ENCODE measurements around the gene PSMD12. TPM values are rescaled to one million over a fixed set of nuclear protein-coding genes. Genes with fewer than 3 reads are reported as not detected.
"Not testable (repeated sequence)": the region's sequence is repeated elsewhere in the genome, so short reads cannot be mapped to it uniquely, and the experiment has no call there.

The PSMD12 gene
- total and polyA plus RNA-seq, 12 donors = 28.5 to 67.1 (median 48.4) TPM

GRCh38 chr17:67322042-67322787 lies 44.2 kb downstream of the PSMD12 start:
- no peak for TF ChIP-seq CTCF (IDR thresholded peaks at IDR 0.05)
- no peaks in the 10 kb centered on the region for H3K9me3 ChIP-seq
- ATAC-seq = no peak
- 35 to 36% methylated on average over 3 of the region's 3 CpGs for WGBS, 2 donors
- no peaks in the 10 kb centered on the region for H3K27me3 ChIP-seq
- no peaks in the 10 kb centered on the region for H3K4me1 ChIP-seq
- intact Hi-C loops (cut with DNase I) = no loop called here
- no peak overlapping the region for H3K27ac ChIP-seq
- H3K4me3 ChIP-seq = no peak overlapping the region
- no peak for DNase-seq
- no peaks in the 10 kb centered on the region for H3K36me3 ChIP-seq

- intact Hi-C loops (cut with DNase I); H3K36me3 ChIP-seq; DNase-seq; H3K4me1 ChIP-seq; H3K27ac ChIP-seq; H3K9me3 ChIP-seq; H3K27me3 ChIP-seq; ATAC-seq; H3K4me3 ChIP-seq: not testable (repeated sequence)
- WGBS, 2 donors = 86 to 87% methylated on average over 13 of the region's 13 CpGs
Observed at GRCh38 chr17:67321486-67321885, 44.9 kb downstream of the PSMD12 start.

DNA sequence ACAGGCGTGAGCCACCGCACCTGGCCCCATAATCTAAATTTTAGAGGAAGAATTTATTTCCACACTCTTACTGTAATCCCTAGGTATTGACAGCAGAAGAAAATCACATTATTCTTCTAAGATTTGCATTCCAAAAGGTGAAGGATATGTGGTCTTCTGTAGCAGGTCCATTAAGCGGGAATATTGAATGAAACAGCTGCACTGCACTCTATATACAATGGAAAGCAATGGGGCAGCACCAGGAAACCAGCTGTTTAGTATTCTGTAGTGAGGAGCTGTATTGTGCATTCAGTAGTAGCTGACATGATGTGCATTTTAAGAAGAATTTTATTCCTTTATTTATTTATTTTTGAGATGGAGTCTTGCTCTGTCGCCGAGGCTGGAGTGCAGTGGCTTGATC lies 49.6 kb downstream of the PSMD12 start:
- TF ChIP-seq CTCF (IDR thresholded peaks at IDR 0.05) = no peak
- Histone ChIP-seq H3K9me3 (no peaks in the 10 kb centered on the region), H3K4me1 (peaks cover 0 to 11% (median 5%) of the 10 kb centered on the region in 9 donors), H3K4me3 (no peak overlapping the region), H3K27me3 (no peaks in the 10 kb centered on the region), H3K36me3 (no peaks in the 10 kb centered on the region), H3K27ac (no peak overlapping the region)
- ATAC-seq (no peak), DNase-seq (no peak)
- intact Hi-C loops (cut with DNase I) = no loop called here
- WGBS, 2 donors = 95 to 96% methylated on average over 5 of the region's 5 CpGs

DNA sequence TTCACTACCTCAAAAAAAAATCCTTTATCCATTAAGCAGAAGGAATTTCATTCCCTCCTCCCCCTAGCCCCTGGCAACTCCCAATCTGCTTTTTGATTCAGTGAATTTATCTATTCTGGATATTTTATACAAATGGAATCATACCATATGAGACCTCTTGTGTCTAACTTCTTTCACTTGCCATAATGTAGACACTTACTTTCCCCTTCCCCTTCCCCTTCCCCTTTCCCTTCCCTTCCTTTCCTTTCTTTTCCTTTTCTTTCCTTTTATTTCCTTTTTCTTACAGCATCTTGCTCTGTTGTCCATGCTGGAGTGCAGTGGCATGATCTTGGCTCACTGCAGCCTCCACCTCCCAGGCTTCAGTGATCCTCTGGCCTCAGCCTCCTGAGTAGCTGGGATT lies 50.5 kb downstream of the PSMD12 start:
- Histone ChIP-seq H3K4me1 (peaks cover 0 to 20% (median 9%) of the 10 kb centered on the region in 9 donors), H3K27me3 (no peaks in the 10 kb centered on the region), H3K4me3 (no peak overlapping the region), H3K9me3 (no peaks in the 10 kb centered on the region), H3K36me3 (no peaks in the 10 kb centered on the region), H3K27ac (no peak overlapping the region)
- no peak for TF ChIP-seq CTCF (IDR thresholded peaks at IDR 0.05)
- DNase-seq (no peak), ATAC-seq (no peak)
- intact Hi-C loops (cut with DNase I) = no loop called here

- DNase-seq (peak in 1 of 2 donors; percentile 25), ATAC-seq (peak in 7 of 8 donors; percentile 73 to 91 (median 83))
- TF ChIP-seq CTCF (IDR thresholded peaks at IDR 0.05) = no peak
- H3K27me3 ChIP-seq = no peaks in the 10 kb centered on the region
- H3K36me3 ChIP-seq = no peaks in the 10 kb centered on the region
- no peak overlapping the region for H3K4me3 ChIP-seq
- intact Hi-C loops (cut with DNase I) = no loop called here
- 45 to 71% methylated on average over 6 of the region's 6 CpGs for WGBS, 2 donors
- H3K4me1 ChIP-seq = peaks cover 0 to 21% (median 9%) of the 10 kb centered on the region in 9 donors
- H3K27ac ChIP-seq = peak overlapping the region in 5 of 10 donors; percentile 29 to 76 (median 59)
- H3K9me3 ChIP-seq = no peaks in the 10 kb centered on the region
Observed at GRCh38 chr17:67312265-67312664, 54.1 kb downstream of the PSMD12 start.
